ENCODE results near the gene CACNA1C.

- no peak for TF ChIP-seq CTCF (IDR thresholded peaks at IDR 0.05)
- TF ChIP-seq EP300 (IDR thresholded peaks at IDR 0.05): no peak
These were observed 535.6 kb downstream of the CACNA1C start for GRCh38 chr12:2588345-2588744.
